Activated naive CD4-positive, alpha-beta T cell treated with anti-CD3 and anti-CD28 coated beads, Interleukin-2, amount 50 U/mL, for 24 hours (primary cell): ENCODE measurements around the gene LRRC41.

Experiments used
- H3K27ac Mint-ChIP-seq: one replicate; pipeline ENCODE4 v1.8.0; 2021; ENCODE audit warnings: mild to moderate bottlenecking, mixed read lengths
- H3K27me3 Mint-ChIP-seq: one replicate; pipeline ENCODE4 v1.8.0; 2021; ENCODE audit warnings: mixed read lengths
- H3K36me3 Mint-ChIP-seq: one replicate; pipeline ENCODE4 v1.8.0; 2021; ENCODE audit warnings: mixed read lengths
- H3K4me1 Mint-ChIP-seq: one replicate; pipeline ENCODE4 v1.8.0; 2021; ENCODE audit warnings: mixed read lengths
- H3K4me3 Mint-ChIP-seq: one replicate; pipeline ENCODE4 v1.8.0; 2021; ENCODE audit warnings: mild to moderate bottlenecking, mixed read lengths
- H3K9me3 Mint-ChIP-seq: one replicate; pipeline ENCODE4 v1.8.0; 2021; ENCODE audit warnings: mixed read lengths

LRRC41 gene

GRCh38 chr1:46301808-46302640, 1.4 kb downstream of the LRRC41 start:
- H3K36me3 Mint-ChIP-seq = peaks cover 8% of the 10 kb centered on the region
- peak overlapping the region; percentile 96 for H3K4me3 Mint-ChIP-seq
- no peaks in the 10 kb centered on the region for H3K27me3 Mint-ChIP-seq
- H3K4me1 Mint-ChIP-seq = peaks cover 25% of the 10 kb centered on the region
- H3K9me3 Mint-ChIP-seq = no peaks in the 10 kb centered on the region
- H3K27ac Mint-ChIP-seq = peak overlapping the region; percentile 98

- Mint-ChIP-seq H3K4me1 (peaks cover 24% of the 10 kb centered on the region), H3K4me3 (peak overlapping the region; percentile 96), H3K36me3 (peaks cover 13% of the 10 kb centered on the region), H3K9me3 (no peaks in the 10 kb centered on the region), H3K27me3 (no peaks in the 10 kb centered on the region), H3K27ac (peak overlapping the region; percentile 51)
These were observed 2.0 kb downstream of the LRRC41 start for GRCh38 chr1:46301406-46301807.

GRCh38 chr1:46300673-46301405, 2.6 kb downstream of the LRRC41 start:
- Mint-ChIP-seq H3K4me3 (peak overlapping the region; percentile 96), H3K9me3 (no peaks in the 10 kb centered on the region), H3K27me3 (no peaks in the 10 kb centered on the region), H3K36me3 (peaks cover 16% of the 10 kb centered on the region), H3K27ac (peak overlapping the region; percentile 81), H3K4me1 (peaks cover 18% of the 10 kb centered on the region)

DNA sequence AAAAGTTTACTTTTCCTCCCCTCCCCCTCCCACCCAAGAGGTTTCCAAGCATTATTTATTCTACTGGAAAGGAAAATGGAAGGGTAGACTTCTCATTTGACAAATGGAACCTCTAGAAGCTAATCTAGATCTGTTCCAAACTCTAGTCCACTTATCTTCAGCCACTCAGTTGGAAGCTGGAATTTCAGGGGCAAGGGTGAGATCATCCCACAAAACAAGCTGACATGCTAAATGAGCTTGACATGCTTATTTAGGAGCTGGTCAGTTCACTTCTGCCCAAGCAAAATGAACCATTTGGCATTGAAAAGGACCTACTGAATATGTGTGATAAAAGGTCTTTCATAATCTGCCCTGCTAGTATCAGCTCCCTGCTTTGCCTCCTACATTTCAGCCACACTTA, 5.0 kb downstream of the LRRC41 start:
- Mint-ChIP-seq H3K27me3 (no peaks in the 10 kb centered on the region), H3K4me1 (peaks cover 14% of the 10 kb centered on the region), H3K27ac (no peak overlapping the region), H3K4me3 (no peak overlapping the region), H3K36me3 (peaks cover 16% of the 10 kb centered on the region), H3K9me3 (no peaks in the 10 kb centered on the region)

DNA sequence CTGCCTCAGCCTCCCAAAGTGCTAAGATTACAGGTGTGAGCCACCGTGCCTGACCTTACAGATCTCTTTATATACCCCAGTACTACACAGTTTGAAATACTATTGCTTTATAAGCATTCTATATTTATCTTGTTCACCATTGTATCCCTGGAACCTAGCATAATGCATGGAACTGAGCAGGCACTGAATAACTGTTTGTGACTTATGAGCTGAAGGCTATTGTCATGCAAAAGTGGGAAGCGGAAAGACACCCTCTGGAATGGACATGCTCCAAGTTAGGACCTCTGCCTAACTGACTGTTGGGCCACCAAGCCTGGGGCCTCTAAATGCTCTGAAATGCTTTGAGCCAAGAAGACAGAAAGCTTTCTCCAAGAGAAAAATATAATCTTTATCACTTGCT, 8.1 kb downstream of the LRRC41 start:
- H3K9me3 Mint-ChIP-seq = no peaks in the 10 kb centered on the region
- H3K27ac Mint-ChIP-seq = no peak overlapping the region
- no peak overlapping the region for H3K4me3 Mint-ChIP-seq
- H3K4me1 Mint-ChIP-seq = peaks cover 1% of the 10 kb centered on the region
- H3K27me3 Mint-ChIP-seq = no peaks in the 10 kb centered on the region
- H3K36me3 Mint-ChIP-seq = peaks cover 16% of the 10 kb centered on the region

DNA sequence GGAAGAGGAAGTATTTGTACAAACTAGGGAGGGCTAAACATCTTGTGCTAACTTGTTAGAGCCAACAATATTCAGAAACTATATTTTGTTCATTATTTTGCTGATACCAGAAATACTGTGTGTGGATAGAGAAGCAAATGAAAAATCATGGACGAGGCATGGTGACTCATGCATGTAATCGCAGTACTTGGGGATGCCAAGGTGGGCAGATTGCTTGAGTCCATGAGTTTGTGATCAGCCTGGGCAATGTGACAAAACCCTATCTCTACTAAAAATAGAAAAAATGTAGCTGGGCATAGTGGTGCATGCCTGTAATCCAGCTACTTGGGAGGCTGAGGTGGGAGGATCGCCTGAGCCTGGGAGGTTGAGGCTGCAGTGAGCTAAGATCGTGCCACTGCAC, 13.4 kb downstream of the LRRC41 start:
- Mint-ChIP-seq H3K27me3 (no peaks in the 10 kb centered on the region), H3K4me1 (peaks cover 11% of the 10 kb centered on the region), H3K9me3 (no peaks in the 10 kb centered on the region), H3K27ac (no peak overlapping the region), H3K4me3 (no peak overlapping the region), H3K36me3 (peaks cover 5% of the 10 kb centered on the region)

DNA sequence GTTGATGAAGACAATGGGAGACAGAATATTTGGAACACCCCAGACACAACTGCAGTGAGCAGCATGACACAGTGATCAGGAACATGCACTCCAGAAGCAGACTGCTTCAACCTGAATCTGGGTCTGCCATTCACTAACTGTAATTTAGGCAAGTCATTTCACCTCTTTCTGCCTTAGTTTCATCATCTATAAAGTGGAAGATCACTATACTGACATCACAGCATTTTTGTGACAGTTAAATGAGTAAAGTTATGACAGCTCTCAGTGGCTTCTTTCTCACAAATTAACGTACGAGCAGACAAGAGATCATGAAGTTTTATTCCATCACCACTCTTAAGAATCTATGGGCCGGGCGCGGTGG, 14.3 kb downstream of the LRRC41 start:
- no peak overlapping the region for H3K4me3 Mint-ChIP-seq
- no peaks in the 10 kb centered on the region for H3K9me3 Mint-ChIP-seq
- H3K27ac Mint-ChIP-seq = no peak overlapping the region
- peaks cover 5% of the 10 kb centered on the region for H3K36me3 Mint-ChIP-seq
- no peaks in the 10 kb centered on the region for H3K27me3 Mint-ChIP-seq
- peaks cover 11% of the 10 kb centered on the region for H3K4me1 Mint-ChIP-seq

DNA sequence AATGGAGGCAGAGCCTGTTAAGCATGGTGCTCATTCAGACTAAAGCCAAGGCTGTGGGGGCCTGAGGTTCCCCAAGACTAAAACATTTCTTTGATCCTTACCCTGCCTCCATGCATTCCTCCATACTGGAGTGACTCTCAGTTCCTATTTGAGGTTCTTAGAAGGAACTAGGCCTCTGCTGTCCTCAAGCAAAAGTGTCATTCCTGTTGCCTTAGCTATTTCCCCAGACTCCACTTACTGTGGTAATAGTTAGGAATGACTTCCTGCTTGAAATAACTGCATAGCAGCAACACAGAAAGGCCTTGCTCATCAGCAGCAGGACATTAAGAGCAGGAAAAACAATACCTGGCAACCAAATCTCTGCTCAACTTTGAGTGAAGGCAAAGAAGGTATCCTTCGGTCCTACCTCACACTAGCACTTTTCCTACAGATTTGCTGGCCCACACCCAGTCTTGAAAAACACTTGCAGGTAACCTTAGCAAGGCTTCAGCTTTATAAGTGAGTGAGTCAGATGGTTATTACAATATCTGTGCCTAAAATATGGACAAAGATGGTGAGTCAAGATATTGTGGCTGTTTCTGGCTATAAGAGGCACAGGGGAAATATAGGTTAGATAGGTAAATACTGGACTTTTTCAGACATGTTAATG, 14.8 kb downstream of the LRRC41 start:
- H3K27ac Mint-ChIP-seq = no peak overlapping the region

DNA sequence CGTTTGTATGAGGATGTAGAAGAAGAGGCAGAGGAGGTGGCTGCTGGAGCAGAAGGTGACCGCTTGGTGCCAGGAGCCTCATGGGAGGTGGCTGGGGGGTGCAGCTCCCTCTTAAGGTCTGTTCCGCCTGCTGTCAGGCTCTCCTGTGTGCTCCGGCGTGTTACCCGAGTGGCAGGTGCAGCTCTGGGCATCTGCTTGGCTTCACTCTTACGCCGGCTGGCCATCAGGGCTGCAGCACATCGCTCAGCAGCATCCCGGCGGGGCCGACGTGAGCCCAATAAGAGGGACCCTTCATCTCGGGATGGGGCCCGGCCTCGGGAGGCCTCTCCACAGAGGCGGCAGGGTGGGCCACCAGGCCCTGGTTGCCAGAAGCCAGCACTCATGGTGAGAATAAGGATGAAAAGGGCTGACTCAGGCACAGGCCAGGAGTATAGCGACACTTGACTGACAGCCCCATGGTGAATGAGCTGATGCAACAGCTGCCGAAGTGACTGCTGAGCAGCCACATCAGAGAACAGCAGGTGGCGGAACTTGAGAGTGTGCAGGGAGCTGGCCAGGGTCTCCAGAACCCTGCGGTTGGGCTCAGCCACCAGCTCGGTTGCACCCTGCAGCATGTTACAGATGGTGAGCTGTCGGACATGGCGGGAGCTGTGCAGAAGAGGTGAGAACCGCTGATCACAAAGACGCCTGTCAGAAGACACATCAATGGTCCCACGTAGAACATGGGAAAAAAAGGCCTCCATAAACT, 17.5 kb downstream of the LRRC41 start:
- no peaks in the 10 kb centered on the region for H3K9me3 Mint-ChIP-seq
- H3K4me3 Mint-ChIP-seq = no peak overlapping the region
- H3K36me3 Mint-ChIP-seq = peaks cover 15% of the 10 kb centered on the region
- H3K27ac Mint-ChIP-seq = peak overlapping the region; percentile 67
- H3K4me1 Mint-ChIP-seq = peaks cover 15% of the 10 kb centered on the region
- H3K27me3 Mint-ChIP-seq = no peaks in the 10 kb centered on the region

More for the DNA sequence above, 14.8 kb downstream of the LRRC41 start:
- H3K4me3 Mint-ChIP-seq = no peak overlapping the region
- peaks cover 11% of the 10 kb centered on the region for H3K4me1 Mint-ChIP-seq
- H3K27me3 Mint-ChIP-seq = no peaks in the 10 kb centered on the region
- peaks cover 5% of the 10 kb centered on the region for H3K36me3 Mint-ChIP-seq
- no peaks in the 10 kb centered on the region for H3K9me3 Mint-ChIP-seq

DNA sequence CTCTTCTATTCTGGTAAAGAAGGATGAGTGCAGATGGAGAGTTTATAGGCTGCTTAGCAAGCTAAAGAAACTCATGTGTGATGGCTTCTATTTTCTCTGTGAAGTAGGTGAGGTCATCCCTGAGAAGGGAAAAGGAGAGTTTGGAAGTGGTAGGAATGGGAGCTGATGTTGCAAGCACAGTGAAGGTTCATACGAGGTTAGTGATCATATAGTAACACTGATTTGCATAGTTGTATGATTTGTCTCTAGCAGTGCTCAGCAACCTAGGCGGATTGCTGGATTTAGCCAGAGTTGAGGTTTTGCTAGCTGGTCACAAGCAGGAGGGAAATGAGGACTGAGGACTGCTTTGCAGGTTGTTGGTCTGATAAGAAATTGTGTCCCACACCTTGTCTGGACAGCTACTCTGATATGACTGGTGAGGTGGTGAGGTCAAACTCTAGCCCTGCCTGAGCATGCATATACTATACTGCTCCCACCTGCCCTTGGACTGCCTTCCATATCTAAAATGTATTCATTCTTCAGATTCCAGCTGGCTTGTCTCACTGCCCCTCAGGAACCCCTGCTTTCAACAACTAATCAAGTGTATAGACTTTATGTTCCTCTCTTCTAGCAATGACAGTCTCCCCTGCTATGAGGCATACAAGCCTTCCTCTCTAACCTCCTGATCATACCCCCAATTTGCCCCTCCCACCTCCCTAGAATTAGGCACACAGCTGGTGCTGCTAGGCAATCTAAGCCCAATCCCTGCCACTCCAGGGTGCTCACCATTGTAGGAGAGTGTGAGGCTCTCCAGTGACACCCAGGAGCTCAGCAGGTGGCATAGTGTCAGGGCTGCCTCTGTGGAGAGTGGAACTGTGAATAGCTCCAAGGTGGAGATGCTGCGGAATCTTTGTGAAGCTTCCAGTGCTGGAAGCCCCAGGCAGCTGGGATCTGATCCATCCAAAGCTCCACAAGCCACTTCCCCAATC, 18.5 kb downstream of the LRRC41 start:
- Mint-ChIP-seq H3K27ac (no peak overlapping the region), H3K36me3 (peaks cover 15% of the 10 kb centered on the region), H3K9me3 (no peaks in the 10 kb centered on the region), H3K27me3 (no peaks in the 10 kb centered on the region), H3K4me3 (no peak overlapping the region), H3K4me1 (peaks cover 15% of the 10 kb centered on the region)

DNA sequence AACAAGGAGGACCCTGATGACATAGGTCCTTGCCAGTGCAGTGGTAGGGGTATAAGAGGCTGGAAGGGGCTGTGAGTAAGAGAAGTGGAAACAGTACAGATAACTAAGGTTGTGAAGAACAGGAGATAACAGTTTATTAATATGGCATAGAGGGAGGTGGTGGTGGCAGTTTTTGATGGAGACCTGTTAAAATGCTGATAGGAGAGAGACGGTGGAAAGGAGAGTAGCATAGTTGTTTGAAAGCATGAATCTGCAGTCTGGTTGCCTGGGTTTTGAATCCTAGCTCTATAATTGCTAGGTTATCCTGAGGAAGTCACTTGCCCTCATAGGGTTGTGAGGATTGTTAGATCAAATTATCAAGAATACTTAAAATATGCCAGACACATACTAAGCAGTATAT, 19.4 kb downstream of the LRRC41 start:
- Mint-ChIP-seq H3K36me3 (peaks cover 11% of the 10 kb centered on the region), H3K9me3 (no peaks in the 10 kb centered on the region), H3K27me3 (no peaks in the 10 kb centered on the region), H3K27ac (no peak overlapping the region), H3K4me3 (no peak overlapping the region), H3K4me1 (peaks cover 15% of the 10 kb centered on the region)

GRCh38 chr1:46281021-46281420, 22.4 kb downstream of the LRRC41 start:
- Mint-ChIP-seq H3K9me3 (no peaks in the 10 kb centered on the region), H3K36me3 (peaks cover 11% of the 10 kb centered on the region), H3K4me3 (no peak overlapping the region), H3K27ac (no peak overlapping the region), H3K4me1 (peaks cover 4% of the 10 kb centered on the region), H3K27me3 (no peaks in the 10 kb centered on the region)

DNA sequence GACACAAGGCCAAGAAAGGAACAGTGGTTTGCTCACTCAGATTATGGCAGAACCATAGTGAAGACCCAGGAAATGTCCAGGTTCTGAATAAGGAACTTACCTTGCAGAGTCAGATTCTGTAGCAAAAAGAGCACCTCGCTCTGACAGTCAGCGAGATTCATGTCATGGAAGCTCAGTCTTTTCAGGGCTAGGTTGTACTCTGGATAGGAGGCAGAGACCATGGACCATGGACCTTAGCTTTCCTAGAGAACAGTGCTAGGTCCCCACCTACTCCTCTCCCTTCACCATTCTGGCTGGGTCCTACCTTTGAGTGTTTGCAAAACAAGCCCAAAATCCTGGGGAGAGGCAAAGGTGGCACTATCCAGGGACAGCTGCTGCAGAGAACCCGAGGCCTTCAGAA, 23.3 kb downstream of the LRRC41 start:
- Mint-ChIP-seq H3K27me3 (no peaks in the 10 kb centered on the region), H3K27ac (no peak overlapping the region), H3K4me3 (no peak overlapping the region), H3K4me1 (peaks cover 4% of the 10 kb centered on the region), H3K36me3 (peaks cover 11% of the 10 kb centered on the region), H3K9me3 (no peaks in the 10 kb centered on the region)

DNA sequence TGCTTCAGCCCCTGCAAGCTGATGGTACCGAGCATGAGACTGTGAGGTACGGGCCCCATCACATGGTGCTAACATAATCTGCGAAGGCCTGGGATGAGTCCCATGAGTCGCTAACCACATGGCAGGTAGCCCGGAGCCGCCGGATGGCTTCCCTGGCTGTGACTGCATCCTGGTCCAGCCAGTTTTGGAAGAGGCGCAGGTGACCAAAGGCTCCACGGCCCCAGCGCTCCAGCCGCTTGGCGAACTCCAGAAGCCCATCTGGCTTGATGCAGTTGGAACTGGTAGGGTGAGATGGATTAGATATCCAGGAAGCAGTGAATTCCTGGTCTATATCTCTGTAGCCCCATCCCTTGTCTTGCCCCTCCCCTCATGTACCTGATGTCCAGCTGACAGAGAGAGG, 24.6 kb downstream of the LRRC41 start:
- Mint-ChIP-seq H3K36me3 (peaks cover 11% of the 10 kb centered on the region), H3K4me1 (peaks cover 4% of the 10 kb centered on the region), H3K9me3 (no peaks in the 10 kb centered on the region), H3K27ac (no peak overlapping the region), H3K27me3 (no peaks in the 10 kb centered on the region), H3K4me3 (no peak overlapping the region)
